H1 (cell line): ENCODE results near the gene TLE1. TPM values are rescaled to one million over a fixed set of nuclear protein-coding genes. Genes with fewer than 3 reads are reported as not detected.

Source experiments
- CTCF ChIA-PET: fragments of 300-600 bp; sonication (Branson Sonifier 250); formaldehyde crosslinking; loops from one replicate; lab custom pipeline; 2021; ENCODE audit not compliant: partially characterized antibody; lab: Charles Lee
- POLR2A ChIA-PET: fragments of 300-600 bp; sonication (Branson Sonifier 250); formaldehyde crosslinking; loops from one replicate; lab custom pipeline; 2021; ENCODE audit warnings: inconsistent platforms; ENCODE audit not compliant: partially characterized antibody; lab: Charles Lee
- DNase-seq, 2 experiments: peaks; one replicate each; pipeline versions ENCODE4 v3.0.0 to v3.0.0-alpha.2; 2010 to 2022; ENCODE audit warnings: low spot score in 2 of 2, low read depth in 1 of 2, mixed read lengths in 1 of 2
- FAIRE-seq: peaks from 2 replicates; lab custom pipeline; 2011; peaks lifted over from hg19 to GRCh38; lab: Jason Lieb, UNC
- H2AFZ ChIP-seq: 2 replicates; pipeline ENCODE4 v1.8.1; 2012; ENCODE audit warnings: low read length, inconsistent platforms
- H2AK5ac ChIP-seq: 2 replicates; pipeline ENCODE4 v1.6.1; 2013; ENCODE audit warnings: low read depth, low read length
- H2BK120ac ChIP-seq: replicated peaks from 2 replicates; pipeline ENCODE3; 2013; ENCODE audit warnings: low read depth, low read length, inconsistent platforms
- H2BK12ac ChIP-seq: 2 replicates; pipeline ENCODE4 v1.6.1; 2013; ENCODE audit warnings: low read depth, low read length
- H2BK15ac ChIP-seq: 2 replicates; pipeline ENCODE4 v1.6.1; 2013; ENCODE audit warnings: low read length
- H2BK20ac ChIP-seq: 2 replicates; pipeline ENCODE4 v1.6.1; 2013; ENCODE audit warnings: low read length
- H2BK5ac ChIP-seq: 2 replicates; pipeline ENCODE4 v1.6.1; 2013; ENCODE audit warnings: low read depth, low read length
- H3K14ac ChIP-seq: 2 replicates; pipeline ENCODE4 v1.6.1; 2013; ENCODE audit warnings: inconsistent platforms; ENCODE audit not compliant: insufficient read length
- H3K18ac ChIP-seq: 2 replicates; pipeline ENCODE4 v1.6.1; 2013; ENCODE audit warnings: low read length; ENCODE audit errors: extremely low read depth
- H3K23ac ChIP-seq: 2 replicates; pipeline ENCODE4 v1.6.1; 2013; ENCODE audit warnings: inconsistent platforms; ENCODE audit not compliant: insufficient read length
- H3K23me2 ChIP-seq: 2 replicates; pipeline ENCODE4 v1.6.1; 2013; ENCODE audit warnings: low read depth, low read length
- H3K27ac ChIP-seq: 2 replicates; pipeline ENCODE4 v1.6.1; 2011; ENCODE audit warnings: low read depth, low read length, inconsistent platforms
- H3K27me3 ChIP-seq, 4 experiments: replicated peaks in 1 of 4; 1 replicate in 1 of 4; 2 replicates in 3 of 4; pipeline versions ENCODE4 v1.6.1 to v1.8.1; 2011 to 2013; ENCODE audit warnings: low read length in 3 of 4, mild to moderate bottlenecking in 3 of 4, inconsistent platforms in 2 of 4, mixed read lengths in 2 of 4, moderate library complexity in 1 of 4; ENCODE audit not compliant: control insufficient read depth in 3 of 4, insufficient read depth in 3 of 4; ENCODE audit errors: extremely low read depth in 1 of 4
- H3K36me3 ChIP-seq, 4 experiments: 2 replicates each; pipeline versions ENCODE4 v1.6.1 to v1.8.1; 2011 to 2013; ENCODE audit warnings: mild to moderate bottlenecking in 4 of 4, low read length in 3 of 4, moderate library complexity in 2 of 4, control low read depth in 1 of 4, inconsistent platforms in 1 of 4; ENCODE audit not compliant: insufficient read depth in 4 of 4, control insufficient read depth in 2 of 4
- H3K4ac ChIP-seq: replicated peaks from 2 replicates; pipeline ENCODE3; 2013; ENCODE audit warnings: low read length, low read depth, mixed read lengths, inconsistent platforms; ENCODE audit not compliant: insufficient read length
- H3K4me1 ChIP-seq, 4 experiments: replicated peaks in 1 of 4; 1 replicate in 1 of 4; 2 replicates in 3 of 4; pipeline versions ENCODE4 v1.6.1 to v1.8.1; 2011 to 2013; ENCODE audit warnings: low read length in 3 of 4, inconsistent platforms in 2 of 4, mixed read lengths in 1 of 4; ENCODE audit not compliant: insufficient read depth in 4 of 4, control insufficient read depth in 3 of 4
- H3K4me2 ChIP-seq, 2 experiments: 2 replicates each; pipeline versions ENCODE4 v1.6.1 to v1.8.1; 2011 to 2013; ENCODE audit warnings: low read depth in 2 of 2, low read length in 2 of 2, control low read depth in 1 of 2, inconsistent platforms in 1 of 2, mild to moderate bottlenecking in 1 of 2; ENCODE audit not compliant: insufficient read depth in 1 of 2
- H3K4me3 ChIP-seq, 4 experiments: fragments of 200-600, 300-600 bp in 1 of 4; sonication (generic), shearing (Covaris generic), sonication (Bioruptor Twin) in 1 of 4; 2 replicates each; pipeline versions ENCODE4 v1.5.1 to v1.8.1; 2011 to 2016; ENCODE audit warnings: low read length in 4 of 4, low read depth in 3 of 4, control low read depth in 2 of 4, inconsistent platforms in 2 of 4, mild to moderate bottlenecking in 2 of 4, mixed read lengths in 1 of 4, moderate library complexity in 1 of 4; ENCODE audit not compliant: insufficient read depth in 2 of 4; ENCODE audit errors: extremely low read depth in 1 of 4
- H3K56ac ChIP-seq: replicated peaks from 2 replicates; pipeline ENCODE3; 2013; ENCODE audit warnings: low read depth, mild to moderate bottlenecking, mixed read lengths, low read length, inconsistent platforms; ENCODE audit not compliant: insufficient read length
- H3K79me1 ChIP-seq: 2 replicates; pipeline ENCODE4 v1.6.1; 2013; ENCODE audit warnings: low read depth, low read length, control low read depth
- H3K79me2 ChIP-seq, 2 experiments: 2 replicates each; pipeline versions ENCODE4 v1.6.1 to v1.8.1; 2012 to 2013; ENCODE audit warnings: low read length in 2 of 2, mild to moderate bottlenecking in 2 of 2, inconsistent platforms in 1 of 2; ENCODE audit not compliant: insufficient read depth in 2 of 2, control insufficient read depth in 1 of 2
- H3K9ac ChIP-seq, 4 experiments: replicated peaks in 1 of 4; 1 replicate in 1 of 4; 2 replicates in 3 of 4; pipeline versions ENCODE4 v1.6.1 to v1.8.1; 2011 to 2013; ENCODE audit warnings: low read depth in 3 of 4, low read length in 3 of 4, control low read depth in 2 of 4, mild to moderate bottlenecking in 2 of 4, moderate library complexity in 2 of 4, inconsistent platforms in 1 of 4; ENCODE audit errors: extremely low read depth in 1 of 4
- H3K9me3 ChIP-seq, 2 experiments: 2 replicates each; pipeline versions ENCODE4 v1.6.1 to v1.8.1; 2012 to 2013; ENCODE audit warnings: mild to moderate bottlenecking in 2 of 2, moderate library complexity in 2 of 2, control low read depth in 1 of 2, inconsistent platforms in 1 of 2, low read depth in 1 of 2, low read length in 1 of 2, mixed read lengths in 1 of 2; ENCODE audit not compliant: insufficient read depth in 2 of 2
- H4K20me1 ChIP-seq, 2 experiments: replicated peaks in 1 of 2; 2 replicates each; pipeline versions ENCODE3 to v1.8.1; 2011 to 2013; ENCODE audit warnings: inconsistent platforms in 2 of 2, low read length in 2 of 2, mild to moderate bottlenecking in 1 of 2; ENCODE audit not compliant: insufficient read depth in 2 of 2, control insufficient read depth in 1 of 2
- H4K5ac ChIP-seq: 2 replicates; pipeline ENCODE4 v1.6.1; 2013; ENCODE audit warnings: low read length, low read depth, mixed read lengths, inconsistent platforms; ENCODE audit not compliant: insufficient read length
- H4K8ac ChIP-seq: 2 replicates; pipeline ENCODE4 v1.8.0; 2013; ENCODE audit warnings: mild to moderate bottlenecking, moderate library complexity, low read length, inconsistent platforms; ENCODE audit not compliant: insufficient read depth; ENCODE audit errors: extremely low read depth
- H4K91ac ChIP-seq: replicated peaks from 2 replicates; pipeline ENCODE3; 2013; ENCODE audit warnings: low read length, mixed read lengths, inconsistent platforms; ENCODE audit not compliant: insufficient read length
- BACH1 ChIP-seq: IDR thresholded peaks from 2 replicates; pipeline ENCODE4 v1.6.1; 2012; ENCODE audit warnings: low read length, improper control_type of control experiment
- BRCA1 ChIP-seq: IDR thresholded peaks from 2 replicates; pipeline ENCODE4 v1.6.1; 2012; ENCODE audit warnings: low read depth, low read length, improper control_type of control experiment
- JUN ChIP-seq: IDR thresholded peaks from 2 replicates; pipeline ENCODE4 v1.6.1; 2011; ENCODE audit warnings: low read depth, mild to moderate bottlenecking, improper control_type of control experiment, low read length
- WGBS, 2 experiments: shearing (Covaris generic) in 1 of 2; methylation state at CpG; one replicate each; pipeline versions ENCODE4 v1.1.6 to v1.1.7; 2013 to 2015; ENCODE audit warnings: low lambda C conversion rate in 2 of 2, mixed read lengths in 2 of 2, inconsistent platforms in 1 of 2, low coverage in 1 of 2, missing lambda C conversion rate in 1 of 2; ENCODE audit not compliant: insufficient replicate concordance in 2 of 2, insufficient coverage in 1 of 2, insufficient read length in 1 of 2; ENCODE audit errors: extremely low coverage in 1 of 2, missing lambda C conversion rate in 1 of 2; 5-methylcytosine and 5-hydroxymethylcytosine counted together
- polyA plus RNA-seq, 7 experiments: library from polyadenylated mRNA; depleted of rRNA in 3 of 7; stranded (reverse) in 5 of 7; unstranded in 2 of 7; fragments of >200 nt in 5 of 7; fragments of 200-250 nt in 2 of 7; gene quantifications; 1 replicate in 5 of 7; 2 replicates in 1 of 7; 4 replicates in 1 of 7; pipeline versions ENCODE4 v1.2.1 to v1.2.3, GENCODE V29; 2011 to 2013; ENCODE audit warnings: missing spikeins in 2 of 7, mixed read lengths in 2 of 7
- total RNA-seq: library from RNA; stranded (reverse); fragmentation: NEBNext Ultra II Directional; extraction: Animal tissue kit (Norgen Biotek cat#: 25700); gene quantifications from 2 replicates; pipeline ENCODE4 v1.2.1, GENCODE V29; 2021

TLE1 gene
- total and polyA plus RNA-seq, 2 of the 8 experiments (the other 6 are each of a cell fraction or from before 2014, with no cell fraction given): 81.8 to 91.6 TPM

GRCh38 chr9:81565144-81565543, 124.2 kb downstream of the TLE1 start:
- Histone ChIP-seq H3K4me1 (peaks cover 0 to 3% (median under 1%) of the 10 kb centered on the region in 4 experiments; a peak in 2 of 7 replicates), H2BK15ac (no peak overlapping the region), H3K4me3 (no peak overlapping the region), H3K36me3 (no peaks in the 10 kb centered on the region), H3K4me2 (no peak overlapping the region), H3K79me2 (no peaks in the 10 kb centered on the region), H4K91ac (no peak overlapping the region), H4K20me1 (no peaks in the 10 kb centered on the region), H3K27me3 (no peaks in the 10 kb centered on the region), H3K23ac (no peak overlapping the region), H2BK12ac (no peak overlapping the region), H3K9ac (no peak overlapping the region), H2AFZ (no peak overlapping the region), H2AK5ac (no peak overlapping the region), H2BK120ac (no peak overlapping the region), H3K14ac (no peak overlapping the region), H2BK20ac (no peak overlapping the region), H3K23me2 (no peaks in the 10 kb centered on the region), H3K4ac (no peak overlapping the region), H4K5ac (no peak overlapping the region), H3K27ac (no peak overlapping the region), H3K56ac (no peak overlapping the region), H2BK5ac (no peak overlapping the region), H3K18ac (no peak overlapping the region), H3K79me1 (no peaks in the 10 kb centered on the region; the same call in 1 of the 2 replicates), H3K9me3 (no peaks in the 10 kb centered on the region), H4K8ac (no peak overlapping the region)
- FAIRE-seq: no peak
- no peak for TF ChIP-seq BACH1
- TF ChIP-seq JUN: no peak
- TF ChIP-seq BRCA1: no peak
- ChIA-PET CTCF (interaction anchor here (0.6 to 1.1 kb wide), 2 partner anchors 42 to 801 kb away, joined by 3 read pairs; no protein-coding TSS in a partner anchor), POLR2A (no interaction called here)
- DNase-seq: no peak
- 82% methylated on average over 3 of the region's 4 CpGs; no CpG with 5 or more reads in 1 of the 2 experiments for WGBS, 2 experiments
